ENCODE data around the gene ZNF253.
"Not testable (repeated sequence)": the region's sequence is repeated elsewhere in the genome, so short reads cannot be mapped to it uniquely, and the experiment has no call there.

ZNF253 gene

GRCh38 chr19:19900139-19900728, 34.6 kb downstream of the ZNF253 start:
- DNase-seq (ENCODE audit: low spot score): peak; percentile 54

DNA sequence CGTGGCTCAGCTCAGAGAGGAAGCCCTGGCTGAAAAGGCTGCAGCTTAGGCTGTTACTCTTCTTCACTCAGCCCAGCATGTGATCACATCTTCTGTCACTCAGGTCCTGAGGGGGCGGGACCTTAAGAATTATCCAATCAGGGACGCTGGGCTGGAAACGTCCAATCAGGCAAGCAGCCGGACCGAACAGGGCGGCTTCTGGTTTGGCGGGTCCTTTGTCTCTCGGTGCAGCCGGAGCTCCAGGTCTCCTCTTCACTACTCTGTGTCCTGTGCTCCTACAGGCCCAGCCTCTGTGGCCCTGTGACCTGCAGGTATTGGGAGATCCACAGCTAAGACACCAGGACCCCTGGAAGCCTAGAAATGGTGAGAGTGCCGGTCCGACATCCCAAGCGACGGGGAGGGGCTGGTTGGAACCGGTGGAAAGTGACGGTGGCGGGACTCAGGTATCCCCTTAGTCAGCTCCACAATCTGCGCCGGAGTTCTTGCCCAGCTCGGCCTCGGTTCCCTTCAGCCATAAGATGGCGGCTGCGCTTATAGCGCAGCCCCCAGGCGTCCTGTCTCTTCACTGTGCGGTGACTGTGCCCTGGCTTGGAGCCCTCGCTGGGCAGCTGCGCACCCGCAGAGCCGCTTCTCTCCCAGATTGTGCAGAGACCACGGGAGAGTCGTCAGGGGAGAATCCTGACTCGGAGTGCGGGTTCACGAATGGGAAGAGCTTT, 35.2 kb downstream of the ZNF253 start, which contains the start of gene ZNF93:
ZNF93 (plus strand) TSS at position 218 of the 716 bp plus-strand sequence; CDS start at position 361, 143 bp downstream.
- DNase-seq (ENCODE audit: low spot score): peak; percentile 97

GRCh38 chr19:19907551-19907950, 41.9 kb downstream of the ZNF253 start:
- not testable (repeated sequence) for DNase-seq (ENCODE audit: low spot score)

DNA sequence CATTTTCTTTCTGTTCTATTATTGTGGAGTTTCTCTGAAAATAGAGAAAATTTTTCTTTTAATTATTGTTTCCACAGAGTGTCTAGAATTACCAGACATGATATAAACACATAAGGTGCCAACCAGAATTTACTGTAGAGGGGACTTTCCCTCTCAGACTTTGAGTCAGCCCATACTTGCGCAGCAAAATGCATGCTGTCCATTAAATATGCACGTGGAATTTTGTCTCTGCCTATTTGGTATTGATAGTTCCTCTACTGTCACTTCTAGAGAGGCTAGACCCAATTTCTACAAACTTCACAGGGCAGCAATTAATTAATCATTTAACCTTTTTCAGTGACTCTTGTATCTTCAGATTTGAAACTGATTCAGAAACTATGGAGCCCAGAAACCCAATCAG, 44.0 kb downstream of the ZNF253 start:
- DNase-seq (ENCODE audit: low spot score): no peak

DNA sequence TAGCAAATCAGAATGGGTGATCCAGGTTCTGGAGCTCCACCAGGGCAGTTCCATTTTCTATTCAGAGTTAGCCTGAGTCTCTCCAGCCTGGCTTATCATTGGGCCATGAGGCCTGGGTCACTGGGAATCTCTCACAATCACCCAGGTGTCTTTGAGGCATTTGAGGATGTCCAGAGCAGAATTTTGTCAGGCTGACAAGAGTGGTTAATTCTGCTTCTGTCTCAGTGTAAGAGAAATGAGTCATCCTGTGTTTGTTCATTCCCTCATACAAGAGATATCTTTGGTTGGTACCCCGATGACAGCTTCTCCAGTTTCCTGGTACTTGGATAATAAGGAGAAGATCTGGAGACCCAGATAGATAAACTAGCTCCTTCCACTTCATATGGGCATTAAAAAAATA, 45.5 kb downstream of the ZNF253 start:
- no peak for DNase-seq (ENCODE audit: low spot score)

- DNase-seq (ENCODE audit: low spot score): no peak
Measured at GRCh38 chr19:19914596-19914995, 48.9 kb downstream of the ZNF253 start.

DNA sequence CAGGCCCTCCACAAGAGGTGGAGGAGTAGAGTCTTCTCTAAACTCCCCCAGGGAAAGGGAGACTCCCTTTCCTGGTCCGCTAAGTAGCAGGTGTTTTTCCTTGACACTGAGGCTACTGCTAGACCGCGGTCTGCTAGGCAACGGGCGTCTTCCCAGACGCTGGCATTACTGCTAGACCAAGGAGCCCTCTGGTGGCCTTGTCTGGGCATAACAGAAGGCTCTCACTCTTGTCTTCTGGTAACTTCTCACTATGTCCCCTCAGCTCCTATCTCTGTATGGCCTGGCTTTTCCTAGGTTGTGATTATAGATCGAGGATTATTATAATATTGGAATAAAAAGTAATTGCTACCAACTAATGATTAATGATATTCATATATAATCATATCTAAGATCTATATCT, 64.7 kb downstream of the ZNF253 start:
- DNase-seq (ENCODE audit: low spot score): not testable (repeated sequence)

- DNase-seq (ENCODE audit: low spot score): not testable (repeated sequence)
Measured at GRCh38 chr19:19933432-19934314, 68.0 kb downstream of the ZNF253 start.

DNA sequence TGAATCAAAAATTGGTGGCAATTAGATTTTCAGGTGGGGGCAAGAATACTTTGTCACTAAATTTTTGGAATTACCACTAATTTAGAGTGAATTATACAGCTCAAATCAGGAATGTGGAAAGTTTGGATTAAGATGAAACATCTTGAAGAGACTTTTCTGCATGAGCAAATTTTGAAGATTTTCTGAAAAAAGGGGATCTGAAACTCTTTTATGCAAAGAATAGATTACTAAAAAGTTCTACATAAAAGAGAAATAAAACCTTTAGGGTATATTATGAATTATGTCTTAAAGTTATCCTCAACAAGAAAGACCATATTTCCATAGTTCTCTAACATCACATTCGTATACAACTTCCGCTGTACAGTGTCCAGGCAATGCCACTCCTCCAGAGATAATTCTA, 71.7 kb downstream of the ZNF253 start:
- DNase-seq (ENCODE audit: low spot score): no peak

- DNase-seq (ENCODE audit: low spot score): no peak
Measured at GRCh38 chr19:19938449-19938848, 72.8 kb downstream of the ZNF253 start.

- DNase-seq (ENCODE audit: low spot score): no peak
Measured at GRCh38 chr19:19943848-19944582, 78.3 kb downstream of the ZNF253 start.

Measured in AG08395 (cell line).